Nephron (organoid): ENCODE measurements around the gene EID3.
"Not testable (repeated sequence)": the region's sequence is repeated elsewhere in the genome, so short reads cannot be mapped to it uniquely, and the experiment has no call there.

Source experiments
- H3K27ac Mint-ChIP-seq, 3 experiments: 2 replicates each; pipeline ENCODE4 v1.8.0; 2020; ENCODE audit warnings: mixed read lengths in 3 of 3, mild to moderate bottlenecking in 2 of 3, moderate library complexity in 1 of 3
- H3K27me3 Mint-ChIP-seq: 2 replicates; pipeline ENCODE4 v1.8.0; 2021; ENCODE audit warnings: low read depth, mild to moderate bottlenecking, moderate library complexity, mixed read lengths
- H3K36me3 Mint-ChIP-seq: 2 replicates; pipeline ENCODE4 v1.8.0; 2020; ENCODE audit warnings: low read depth, mixed read lengths
- H3K4me1 Mint-ChIP-seq: 2 replicates; pipeline ENCODE4 v1.8.0; 2020; ENCODE audit warnings: mixed read lengths
- H3K4me3 Mint-ChIP-seq, 3 experiments: 2 replicates each; pipeline ENCODE4 v1.8.0; 2020; ENCODE audit warnings: mild to moderate bottlenecking in 3 of 3, mixed read lengths in 3 of 3, moderate library complexity in 2 of 3
- H3K9me3 Mint-ChIP-seq: 2 replicates; pipeline ENCODE4 v1.8.0; 2020; ENCODE audit warnings: mixed read lengths
- TF ChIP-seq, protein P1 (sequence below), 3 experiments: fragments of 200-600 bp; sonication (generic); IDR thresholded peaks; one replicate each; pipeline ENCODE4 v1.5.0; 2021; ENCODE audit warnings: antibody characterized with exemption in 3 of 3; ENCODE audit not compliant: unreplicated experiment in 3 of 3

EID3 gene

GRCh38 chr12:104303538-104304151, at the start of gene EID3:
EID3 (plus strand) TSS chr12:104303739; CDS start chr12:104303935, 196 bp downstream.
- H3K27ac Mint-ChIP-seq, result peak within 1 kb of the TSS in 1 of 3 experiments; percentile 32
- no peaks in the 10 kb centered on the region for H3K9me3 Mint-ChIP-seq
- H3K27me3 Mint-ChIP-seq, result no peaks in the 10 kb centered on the region
- TF ChIP-seq, protein P1, sequence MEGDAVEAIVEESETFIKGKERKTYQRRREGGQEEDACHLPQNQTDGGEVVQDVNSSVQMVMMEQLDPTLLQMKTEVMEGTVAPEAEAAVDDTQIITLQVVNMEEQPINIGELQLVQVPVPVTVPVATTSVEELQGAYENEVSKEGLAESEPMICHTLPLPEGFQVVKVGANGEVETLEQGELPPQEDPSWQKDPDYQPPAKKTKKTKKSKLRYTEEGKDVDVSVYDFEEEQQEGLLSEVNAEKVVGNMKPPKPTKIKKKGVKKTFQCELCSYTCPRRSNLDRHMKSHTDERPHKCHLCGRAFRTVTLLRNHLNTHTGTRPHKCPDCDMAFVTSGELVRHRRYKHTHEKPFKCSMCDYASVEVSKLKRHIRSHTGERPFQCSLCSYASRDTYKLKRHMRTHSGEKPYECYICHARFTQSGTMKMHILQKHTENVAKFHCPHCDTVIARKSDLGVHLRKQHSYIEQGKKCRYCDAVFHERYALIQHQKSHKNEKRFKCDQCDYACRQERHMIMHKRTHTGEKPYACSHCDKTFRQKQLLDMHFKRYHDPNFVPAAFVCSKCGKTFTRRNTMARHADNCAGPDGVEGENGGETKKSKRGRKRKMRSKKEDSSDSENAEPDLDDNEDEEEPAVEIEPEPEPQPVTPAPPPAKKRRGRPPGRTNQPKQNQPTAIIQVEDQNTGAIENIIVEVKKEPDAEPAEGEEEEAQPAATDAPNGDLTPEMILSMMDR (IDR thresholded peaks at IDR 0.05; ENCODE audit: unreplicated experiment in 3 of 3), result no peak
- H3K4me1 Mint-ChIP-seq, result peaks cover 54% of the 10 kb centered on the region
- H3K4me3 Mint-ChIP-seq, result peak within 1 kb of the TSS; percentile 78 to 84 (median 81)
- peaks cover 63% of the 10 kb centered on the region for H3K36me3 Mint-ChIP-seq

GRCh38 chr12:104257913-104258472, 45.5 kb upstream of the EID3 start:
- Mint-ChIP-seq H3K27ac (no peak overlapping the region), H3K27me3 (no peaks in the 10 kb centered on the region), H3K36me3 (no peaks in the 10 kb centered on the region), H3K4me3 (no peak overlapping the region), H3K9me3 (no peaks in the 10 kb centered on the region), H3K4me1 (no peaks in the 10 kb centered on the region)
- TF ChIP-seq, protein P1 (IDR thresholded peaks at IDR 0.05; ENCODE audit: unreplicated experiment in 3 of 3), result no peak

- Mint-ChIP-seq H3K27me3 (no peaks in the 10 kb centered on the region), H3K4me1 (no peaks in the 10 kb centered on the region), H3K9me3 (no peaks in the 10 kb centered on the region), H3K4me3 (no peak overlapping the region), H3K27ac (no peak overlapping the region), H3K36me3 (no peaks in the 10 kb centered on the region)
- TF ChIP-seq, protein P1 (IDR thresholded peaks at IDR 0.05; ENCODE audit: unreplicated experiment in 3 of 3), result no peak
These were observed 45.0 kb upstream of the EID3 start for GRCh38 chr12:104258476-104259067.

GRCh38 chr12:104263026-104263425, 40.5 kb upstream of the EID3 start:
- H3K36me3 Mint-ChIP-seq, result no peaks in the 10 kb centered on the region
- no peak overlapping the region for H3K4me3 Mint-ChIP-seq
- H3K4me1 Mint-ChIP-seq, result peaks cover 4% of the 10 kb centered on the region
- H3K9me3 Mint-ChIP-seq, result no peaks in the 10 kb centered on the region
- no peaks in the 10 kb centered on the region for H3K27me3 Mint-ChIP-seq
- TF ChIP-seq, protein P1 (IDR thresholded peaks at IDR 0.05; ENCODE audit: unreplicated experiment in 3 of 3), result no peak
- no peak overlapping the region for H3K27ac Mint-ChIP-seq

DNA sequence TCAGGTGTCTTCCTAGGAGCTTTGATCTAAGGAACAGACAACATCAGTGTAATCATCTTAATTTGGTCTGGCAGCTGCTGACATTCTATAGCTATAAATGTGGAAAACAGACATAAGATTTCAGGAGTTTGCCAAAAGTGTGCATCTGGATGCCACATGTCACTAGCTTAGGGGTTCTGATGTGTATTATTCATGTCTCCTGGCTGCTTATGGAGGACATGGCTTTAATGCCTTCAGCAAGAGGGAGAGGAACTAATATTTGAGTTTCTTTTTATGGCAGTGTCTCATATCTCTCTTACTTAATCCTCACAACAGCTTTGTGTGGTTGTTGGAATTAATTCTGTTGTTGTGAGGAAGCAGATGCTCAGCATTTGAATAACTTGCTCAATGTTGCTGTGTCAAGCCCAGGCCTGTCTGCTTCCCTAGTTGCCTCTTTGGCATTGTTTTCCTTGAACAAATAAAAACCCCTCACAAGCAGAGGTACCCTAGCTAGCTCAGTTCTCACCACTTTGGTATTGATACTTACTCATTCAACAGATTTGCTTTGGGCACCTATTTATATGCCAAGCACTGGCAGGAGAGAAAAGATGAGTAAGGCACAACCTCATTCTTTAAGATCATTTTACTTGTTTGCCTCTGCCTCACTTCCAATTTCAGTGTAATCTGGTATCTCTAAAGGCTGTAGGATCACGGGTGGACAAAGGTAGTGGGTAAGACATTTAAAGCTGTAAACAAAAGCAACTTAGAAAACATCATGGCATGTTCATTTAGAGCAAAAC, 39.8 kb upstream of the EID3 start:
- H3K9me3 Mint-ChIP-seq, result no peaks in the 10 kb centered on the region
- H3K27me3 Mint-ChIP-seq, result peaks cover 3% of the 10 kb centered on the region
- no peak overlapping the region for H3K27ac Mint-ChIP-seq
- TF ChIP-seq, protein P1 (IDR thresholded peaks at IDR 0.05; ENCODE audit: unreplicated experiment in 3 of 3), result no peak
- H3K36me3 Mint-ChIP-seq, result no peaks in the 10 kb centered on the region
- peaks cover 4% of the 10 kb centered on the region for H3K4me1 Mint-ChIP-seq
- H3K4me3 Mint-ChIP-seq, result no peak overlapping the region

- not testable (repeated sequence) for H3K4me1 Mint-ChIP-seq, H3K36me3 Mint-ChIP-seq, H3K27me3 Mint-ChIP-seq, H3K4me3 Mint-ChIP-seq, H3K9me3 Mint-ChIP-seq, H3K27ac Mint-ChIP-seq
These were observed 38.1 kb upstream of the EID3 start for GRCh38 chr12:104265436-104265835.
